ENCODE measurements around the gene ELOB.

GRCh38 chr16:2763173-2763572, 13.9 kb downstream of the ELOB start:
- TF ChIP-seq CTCF (IDR thresholded peaks at IDR 0.05) (no peak), POLR2A (IDR thresholded peaks at IDR 0.05) (no peak)
